Trophoblast cell (in vitro differentiated cells and primary cell): ENCODE data around the gene SMAD9.

Source experiments
- DNase-seq, 2 donors: peaks; one replicate each; pipeline ENCODE4 v3.0.0-alpha.2; 2016
- H2AFZ ChIP-seq: 2 replicates; pipeline ENCODE4 v1.6.1; 2013; ENCODE audit warnings: low read length, moderate library complexity, mild to moderate bottlenecking; ENCODE audit not compliant: insufficient read depth, poor library complexity
- H2AK5ac ChIP-seq: 2 replicates; pipeline ENCODE4 v1.6.1; 2013; ENCODE audit warnings: mild to moderate bottlenecking, low read length
- H2BK120ac ChIP-seq: 2 replicates; pipeline ENCODE4 v1.6.1; 2013; ENCODE audit warnings: low read length, mild to moderate bottlenecking, moderate library complexity; ENCODE audit not compliant: insufficient read depth, poor library complexity
- H2BK12ac ChIP-seq: 2 replicates; pipeline ENCODE4 v1.6.1; 2013; ENCODE audit warnings: mild to moderate bottlenecking, low read length, moderate library complexity
- H2BK5ac ChIP-seq: 2 replicates; pipeline ENCODE4 v1.6.1; 2013; ENCODE audit warnings: low read length, low read depth, moderate library complexity, mild to moderate bottlenecking; ENCODE audit not compliant: poor library complexity
- H3K14ac ChIP-seq: 2 replicates; pipeline ENCODE4 v1.6.1; 2013; ENCODE audit warnings: mild to moderate bottlenecking, low read length
- H3K18ac ChIP-seq: 2 replicates; pipeline ENCODE4 v1.6.1; 2013; ENCODE audit warnings: mild to moderate bottlenecking, low read length
- H3K23ac ChIP-seq: 2 replicates; pipeline ENCODE4 v1.6.1; 2013; ENCODE audit warnings: low read length
- H3K27ac ChIP-seq: 2 replicates; pipeline ENCODE4 v1.5.1; 2013; ENCODE audit warnings: low read depth, mild to moderate bottlenecking, inconsistent platforms, low read length, moderate library complexity
- H3K27me3 ChIP-seq: 2 replicates; pipeline ENCODE4 v1.6.1; 2013; ENCODE audit warnings: inconsistent platforms, mild to moderate bottlenecking, low read length, moderate library complexity; ENCODE audit not compliant: insufficient read depth
- H3K36me3 ChIP-seq, 2 experiments: 1 replicate in 1 of 2; 2 replicates in 1 of 2; pipeline ENCODE4 v1.6.1; 2013; ENCODE audit warnings: low read length in 2 of 2, mild to moderate bottlenecking in 2 of 2, moderate library complexity in 1 of 2; ENCODE audit not compliant: insufficient read depth in 2 of 2, control insufficient read depth in 1 of 2
- H3K4ac ChIP-seq: 2 replicates; pipeline ENCODE4 v1.6.1; 2013; ENCODE audit warnings: low read depth, mild to moderate bottlenecking, low read length, moderate library complexity
- H3K4me1 ChIP-seq, 2 experiments: 1 replicate in 1 of 2; 2 replicates in 1 of 2; pipeline ENCODE4 v1.6.1; 2013; ENCODE audit warnings: low read length in 2 of 2, mild to moderate bottlenecking in 2 of 2, moderate library complexity in 1 of 2; ENCODE audit not compliant: insufficient read depth in 2 of 2, control insufficient read depth in 1 of 2
- H3K4me2 ChIP-seq: 2 replicates; pipeline ENCODE4 v1.6.1; 2013; ENCODE audit warnings: inconsistent platforms, mild to moderate bottlenecking, low read length, moderate library complexity
- H3K4me3 ChIP-seq: 2 replicates; pipeline ENCODE4 v1.5.1; 2013; ENCODE audit warnings: mild to moderate bottlenecking, low read depth, low read length, inconsistent platforms
- H3K79me1 ChIP-seq: one replicate; pipeline ENCODE4 v1.6.1; 2013; ENCODE audit warnings: low read length
- H3K79me2 ChIP-seq: 2 replicates; pipeline ENCODE4 v1.6.1; 2013; ENCODE audit warnings: low read length, mild to moderate bottlenecking; ENCODE audit not compliant: control insufficient read depth, insufficient read depth, poor library complexity
- H3K9ac ChIP-seq: 2 replicates; pipeline ENCODE4 v1.6.1; 2013; ENCODE audit warnings: mild to moderate bottlenecking, low read length
- H3K9me3 ChIP-seq: 2 replicates; pipeline ENCODE4 v1.6.1; 2013; ENCODE audit warnings: low read depth, mild to moderate bottlenecking, control low read depth, inconsistent platforms, low read length; ENCODE audit not compliant: insufficient read depth
- H4K12ac ChIP-seq: 2 replicates; pipeline ENCODE4 v1.6.1; 2013; ENCODE audit warnings: low read depth, mild to moderate bottlenecking, low read length, moderate library complexity
- H4K8ac ChIP-seq: 2 replicates; pipeline ENCODE4 v1.6.1; 2013; ENCODE audit warnings: low read depth, mild to moderate bottlenecking, low read length, moderate library complexity
- H4K91ac ChIP-seq: one replicate; pipeline ENCODE4 v1.6.1; 2013; ENCODE audit warnings: low read depth, mild to moderate bottlenecking, low read length, moderate library complexity
- WGBS: extraction: QIAGEN DNeasy Blood & Tissue Kit; methylation state at CpG from one replicate; pipeline ENCODE4 v1.1.7; 2013; ENCODE audit warnings: missing lambda C conversion rate; ENCODE audit not compliant: insufficient read length, insufficient coverage; ENCODE audit errors: extremely low coverage; 5-methylcytosine and 5-hydroxymethylcytosine counted together

SMAD9 gene

GRCh38 chr13:36912369-36912768, 7.7 kb downstream of the SMAD9 start:
- Histone ChIP-seq H3K79me2 (no peaks in the 10 kb centered on the region), H3K4me2 (no peak overlapping the region), H4K12ac (no peak overlapping the region), H3K23ac (no peak overlapping the region), H3K4ac (no peak overlapping the region), H2BK5ac (no peak overlapping the region), H2BK12ac (no peak overlapping the region), H2BK120ac (no peak overlapping the region), H3K79me1 (peaks cover 4% of the 10 kb centered on the region), H3K9me3 (no peaks in the 10 kb centered on the region), H3K14ac (no peak overlapping the region), H4K8ac (no peak overlapping the region), H4K91ac (no peak overlapping the region), H2AFZ (no peak overlapping the region), H3K4me3 (no peak overlapping the region), H3K27ac (no peak overlapping the region), H3K9ac (no peak overlapping the region), H3K18ac (no peak overlapping the region), H3K27me3 (no peaks in the 10 kb centered on the region), H3K36me3 (peaks cover 0 to 1% of the 10 kb centered on the region in 2 experiments), H3K4me1 (peaks cover 4 to 13% of the 10 kb centered on the region in 2 experiments), H2AK5ac (no peak overlapping the region)
- DNase-seq, result no peak

GRCh38 chr13:36910545-36910944, 9.5 kb downstream of the SMAD9 start:
- no CpG with 5 or more reads among the region's 1 CpG for WGBS
- H4K8ac ChIP-seq, result no peak overlapping the region
- no peak for DNase-seq

GRCh38 chr13:36907821-36908220, 12.2 kb downstream of the SMAD9 start:
- no peak overlapping the region for H2BK120ac ChIP-seq
- WGBS, result no CpG with 5 or more reads among the region's 2 CpGs
- H3K4me1 ChIP-seq, result peaks cover 4 to 10% of the 10 kb centered on the region in 2 experiments
- peaks cover 0 to 1% of the 10 kb centered on the region in 2 experiments for H3K36me3 ChIP-seq
- H2BK5ac ChIP-seq, result no peak overlapping the region
- H2BK12ac ChIP-seq, result no peak overlapping the region
- H3K9me3 ChIP-seq, result no peaks in the 10 kb centered on the region
- no peak overlapping the region for H3K4me3 ChIP-seq
- H3K14ac ChIP-seq, result no peak overlapping the region
- no peak overlapping the region for H3K27ac ChIP-seq
- H3K18ac ChIP-seq, result peak overlapping the region; percentile 75
- no peak overlapping the region for H3K4ac ChIP-seq
- H3K9ac ChIP-seq, result no peak overlapping the region
- H4K8ac ChIP-seq, result no peak overlapping the region
- H3K79me2 ChIP-seq, result no peaks in the 10 kb centered on the region
- H4K12ac ChIP-seq, result no peak overlapping the region
- no peak overlapping the region for H4K91ac ChIP-seq
- no peak overlapping the region for H3K4me2 ChIP-seq
- no peak overlapping the region for H2AFZ ChIP-seq
- no peaks in the 10 kb centered on the region for H3K79me1 ChIP-seq
- H2AK5ac ChIP-seq, result no peak overlapping the region
- no peak overlapping the region for H3K23ac ChIP-seq
- H3K27me3 ChIP-seq, result no peaks in the 10 kb centered on the region
- no peak for DNase-seq

More at GRCh38 chr13:36910545-36910944, 9.5 kb downstream of the SMAD9 start:
- no peak overlapping the region for H3K4me2 ChIP-seq
- H3K23ac ChIP-seq, result no peak overlapping the region
- no peak overlapping the region for H2BK5ac ChIP-seq
- no peak overlapping the region for H3K4ac ChIP-seq
- no peak overlapping the region for H4K91ac ChIP-seq
- no peaks in the 10 kb centered on the region for H3K79me2 ChIP-seq
- peaks cover 4 to 8% of the 10 kb centered on the region in 2 experiments for H3K4me1 ChIP-seq
- no peak overlapping the region for H3K18ac ChIP-seq
- H3K9me3 ChIP-seq, result no peaks in the 10 kb centered on the region
- no peak overlapping the region for H2AFZ ChIP-seq
- H3K4me3 ChIP-seq, result no peak overlapping the region
- no peak overlapping the region for H2BK12ac ChIP-seq
- no peaks in the 10 kb centered on the region for H3K27me3 ChIP-seq
- no peak overlapping the region for H4K12ac ChIP-seq
- no peak overlapping the region for H3K14ac ChIP-seq
- no peak overlapping the region for H2AK5ac ChIP-seq
- H3K27ac ChIP-seq, result no peak overlapping the region
- H3K36me3 ChIP-seq, result peaks cover 0 to 1% of the 10 kb centered on the region in 2 experiments
- H2BK120ac ChIP-seq, result no peak overlapping the region
- H3K9ac ChIP-seq, result no peak overlapping the region
- H3K79me1 ChIP-seq, result no peaks in the 10 kb centered on the region

- Histone ChIP-seq H3K27me3 (no peaks in the 10 kb centered on the region), H3K79me2 (no peaks in the 10 kb centered on the region), H2AK5ac (no peak overlapping the region), H2AFZ (no peak overlapping the region), H3K27ac (no peak overlapping the region), H3K14ac (no peak overlapping the region), H3K4me3 (no peak overlapping the region), H2BK120ac (no peak overlapping the region), H3K4me2 (no peak overlapping the region), H3K79me1 (no peaks in the 10 kb centered on the region), H4K8ac (no peak overlapping the region), H3K36me3 (peaks cover 0 to 1% of the 10 kb centered on the region in 2 experiments), H3K4ac (no peak overlapping the region), H3K4me1 (peaks cover 2 to 8% of the 10 kb centered on the region in 2 experiments), H2BK12ac (no peak overlapping the region), H2BK5ac (no peak overlapping the region), H4K91ac (no peak overlapping the region), H4K12ac (no peak overlapping the region), H3K23ac (no peak overlapping the region), H3K18ac (no peak overlapping the region), H3K9me3 (no peaks in the 10 kb centered on the region), H3K9ac (no peak overlapping the region)
- no CpG with 5 or more reads among the region's 4 CpGs for WGBS
- no peak for DNase-seq
Measured at GRCh38 chr13:36907266-36907665, 12.8 kb downstream of the SMAD9 start.
